ENCODE measurements around the gene CERKL.

CERKL gene

DNA sequence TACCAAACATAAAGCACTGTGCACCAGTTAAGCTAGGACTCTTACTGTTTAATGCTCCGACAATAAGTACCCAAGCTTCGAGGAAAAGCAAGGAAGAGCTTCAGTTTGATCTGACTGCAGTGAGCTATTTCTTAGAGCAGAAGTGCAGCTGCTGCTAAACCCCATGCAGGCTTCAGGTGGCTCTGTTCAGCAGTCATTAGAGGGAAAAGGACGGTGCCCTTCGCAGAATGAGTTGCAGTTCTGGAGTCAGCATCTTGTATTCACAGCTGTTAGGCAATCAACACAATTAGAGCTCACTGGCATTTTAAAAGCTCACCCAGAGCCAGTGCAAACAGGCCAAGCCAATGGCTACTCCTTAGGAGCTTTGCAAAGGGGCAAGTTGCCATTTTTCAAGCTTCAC is 1.5 kb upstream of the CERKL start:
- Mint-ChIP-seq H3K27me3 (peaks cover 35% of the 10 kb centered on the region), H3K27ac (no peak overlapping the region), H3K4me1 (peaks cover 7% of the 10 kb centered on the region), H3K36me3 (ENCODE audit: low read depth) (no peaks in the 10 kb centered on the region), H3K4me3 (no peak overlapping the region), H3K9me3 (no peaks in the 10 kb centered on the region)
- ATAC-seq: no peak
- DNase-seq: no peak

DNA sequence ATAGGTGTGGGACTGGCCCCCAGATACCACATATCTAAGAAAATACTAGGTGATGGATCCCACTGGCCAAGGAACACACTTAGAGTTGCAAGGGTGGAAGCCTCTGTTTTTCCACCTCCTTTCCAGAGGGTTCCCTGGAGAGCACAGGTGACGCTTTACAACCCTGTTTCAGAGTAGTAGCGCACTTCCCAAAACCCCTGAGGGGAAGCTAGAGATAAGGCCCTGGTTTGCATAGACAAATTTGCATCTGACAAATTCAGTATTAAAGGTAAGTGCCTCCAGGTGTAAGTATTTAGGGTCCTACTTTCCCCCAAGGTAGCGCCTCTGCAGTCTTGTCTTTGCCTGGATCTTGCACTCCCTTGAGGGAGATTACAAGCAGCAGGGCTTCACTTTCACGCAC is 474 bp upstream of the CERKL start:
- H3K27me3 Mint-ChIP-seq: peaks cover 39% of the 10 kb centered on the region

DNA sequence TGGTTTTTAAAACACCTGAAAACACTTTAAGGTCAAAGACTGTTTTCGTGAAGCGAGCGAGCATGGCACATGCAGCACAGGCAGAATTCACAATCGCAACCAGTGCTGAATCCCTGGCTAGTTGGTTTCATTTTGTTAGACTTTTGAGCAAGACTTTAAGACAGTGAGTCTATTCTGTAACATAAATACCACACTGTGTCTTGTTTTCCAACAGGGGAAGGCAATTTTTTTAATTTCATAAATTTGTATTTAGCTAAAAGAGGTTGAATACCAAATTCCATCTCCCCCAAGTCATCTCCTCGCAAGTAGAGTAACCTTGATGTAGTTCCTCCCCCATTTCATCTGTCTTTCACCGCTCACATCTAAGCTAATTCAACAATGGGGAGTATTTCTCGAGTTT is 1.4 kb downstream of the CERKL start:
- DNase-seq (no peak), ATAC-seq (no peak)
- peaks cover 49% of the 10 kb centered on the region for H3K27me3 Mint-ChIP-seq
- H3K4me1 Mint-ChIP-seq: peaks cover 7% of the 10 kb centered on the region
- no peak overlapping the region for H3K27ac Mint-ChIP-seq
- no peaks in the 10 kb centered on the region for H3K36me3 Mint-ChIP-seq (ENCODE audit: low read depth)
- no peaks in the 10 kb centered on the region for H3K9me3 Mint-ChIP-seq
- H3K4me3 Mint-ChIP-seq: no peak overlapping the region

More for the DNA sequence above, 474 bp upstream of the CERKL start:
- no peak for ATAC-seq
- H3K9me3 Mint-ChIP-seq: no peaks in the 10 kb centered on the region
- H3K27ac Mint-ChIP-seq: no peak overlapping the region
- H3K36me3 Mint-ChIP-seq (ENCODE audit: low read depth): no peaks in the 10 kb centered on the region
- peaks cover 7% of the 10 kb centered on the region for H3K4me1 Mint-ChIP-seq
- DNase-seq: no peak
- H3K4me3 Mint-ChIP-seq: peak overlapping the region; percentile 67

- Mint-ChIP-seq H3K4me1 (no peaks in the 10 kb centered on the region), H3K9me3 (no peaks in the 10 kb centered on the region), H3K27ac (no peak overlapping the region), H3K4me3 (no peak overlapping the region), H3K36me3 (ENCODE audit: low read depth) (no peaks in the 10 kb centered on the region), H3K27me3 (peaks cover 30% of the 10 kb centered on the region)
- DNase-seq (no peak), ATAC-seq (no peak)
Observed at GRCh38 chr2:181649436-181649979, 7.4 kb downstream of the CERKL start.

- no peak for ATAC-seq
- DNase-seq: no peak
- no peak overlapping the region for H3K4me3 Mint-ChIP-seq
- no peaks in the 10 kb centered on the region for H3K36me3 Mint-ChIP-seq (ENCODE audit: low read depth)
- H3K27me3 Mint-ChIP-seq: peaks cover 27% of the 10 kb centered on the region
- no peak overlapping the region for H3K27ac Mint-ChIP-seq
- H3K4me1 Mint-ChIP-seq: no peaks in the 10 kb centered on the region
- H3K9me3 Mint-ChIP-seq: no peaks in the 10 kb centered on the region
Observed at GRCh38 chr2:181648478-181649155, 8.3 kb downstream of the CERKL start.

GRCh38 chr2:181646415-181646987 is 10.4 kb downstream of the CERKL start:
- no peaks in the 10 kb centered on the region for H3K4me1 Mint-ChIP-seq
- H3K36me3 Mint-ChIP-seq (ENCODE audit: low read depth): no peaks in the 10 kb centered on the region

DNA sequence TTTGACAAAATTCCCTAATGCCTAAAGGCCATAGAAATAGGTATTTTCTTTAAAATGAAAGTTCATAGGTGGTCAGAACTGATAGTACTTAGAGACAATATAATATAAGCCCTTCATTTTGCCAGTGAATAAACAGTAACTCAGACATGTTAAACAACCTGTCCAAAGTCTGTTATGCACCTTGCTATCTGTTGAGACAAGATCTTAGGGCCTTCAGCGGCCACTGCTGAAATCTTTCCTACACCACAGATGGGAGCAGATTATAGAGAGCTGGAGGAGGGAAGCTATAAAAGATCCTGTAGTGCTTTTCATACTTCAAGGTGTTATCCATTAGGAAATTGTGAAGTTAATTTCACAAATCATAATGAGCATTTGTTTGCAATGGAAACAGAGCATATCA is 13.8 kb downstream of the CERKL start:
- no peak overlapping the region for H3K4me3 Mint-ChIP-seq
- H3K36me3 Mint-ChIP-seq (ENCODE audit: low read depth): no peaks in the 10 kb centered on the region
- H3K9me3 Mint-ChIP-seq: no peaks in the 10 kb centered on the region
- no peak overlapping the region for H3K27ac Mint-ChIP-seq
- DNase-seq: no peak
- no peak for ATAC-seq
- H3K27me3 Mint-ChIP-seq: peaks cover 12% of the 10 kb centered on the region
- H3K4me1 Mint-ChIP-seq: no peaks in the 10 kb centered on the region

More at GRCh38 chr2:181646415-181646987, 10.4 kb downstream of the CERKL start:
- H3K27me3 Mint-ChIP-seq: peaks cover 20% of the 10 kb centered on the region
- ATAC-seq (no peak), DNase-seq (no peak)
- H3K9me3 Mint-ChIP-seq: no peaks in the 10 kb centered on the region
- H3K4me3 Mint-ChIP-seq: no peak overlapping the region
- H3K27ac Mint-ChIP-seq: no peak overlapping the region

GRCh38 chr2:181642086-181642485 is 14.8 kb downstream of the CERKL start:
- Mint-ChIP-seq H3K9me3 (no peaks in the 10 kb centered on the region), H3K27ac (no peak overlapping the region), H3K27me3 (peaks cover 6% of the 10 kb centered on the region), H3K4me3 (no peak overlapping the region), H3K4me1 (no peaks in the 10 kb centered on the region), H3K36me3 (ENCODE audit: low read depth) (no peaks in the 10 kb centered on the region)
- no peak for ATAC-seq
- no peak for DNase-seq

- no peak overlapping the region for H3K4me3 Mint-ChIP-seq
- ATAC-seq (no peak), DNase-seq (no peak)
- H3K27ac Mint-ChIP-seq: no peak overlapping the region
- no peaks in the 10 kb centered on the region for H3K36me3 Mint-ChIP-seq (ENCODE audit: low read depth)
- no peaks in the 10 kb centered on the region for H3K9me3 Mint-ChIP-seq
- peaks cover 2% of the 10 kb centered on the region for H3K27me3 Mint-ChIP-seq
- H3K4me1 Mint-ChIP-seq: no peaks in the 10 kb centered on the region
Observed at GRCh38 chr2:181639686-181640085, 17.2 kb downstream of the CERKL start.

GRCh38 chr2:181632733-181633401 is 24.0 kb downstream of the CERKL start:
- DNase-seq: no peak
- Mint-ChIP-seq H3K9me3 (no peaks in the 10 kb centered on the region), H3K4me1 (no peaks in the 10 kb centered on the region), H3K36me3 (ENCODE audit: low read depth) (no peaks in the 10 kb centered on the region), H3K4me3 (no peak overlapping the region), H3K27ac (no peak overlapping the region), H3K27me3 (peaks cover 5% of the 10 kb centered on the region)
- ATAC-seq: no peak

DNA sequence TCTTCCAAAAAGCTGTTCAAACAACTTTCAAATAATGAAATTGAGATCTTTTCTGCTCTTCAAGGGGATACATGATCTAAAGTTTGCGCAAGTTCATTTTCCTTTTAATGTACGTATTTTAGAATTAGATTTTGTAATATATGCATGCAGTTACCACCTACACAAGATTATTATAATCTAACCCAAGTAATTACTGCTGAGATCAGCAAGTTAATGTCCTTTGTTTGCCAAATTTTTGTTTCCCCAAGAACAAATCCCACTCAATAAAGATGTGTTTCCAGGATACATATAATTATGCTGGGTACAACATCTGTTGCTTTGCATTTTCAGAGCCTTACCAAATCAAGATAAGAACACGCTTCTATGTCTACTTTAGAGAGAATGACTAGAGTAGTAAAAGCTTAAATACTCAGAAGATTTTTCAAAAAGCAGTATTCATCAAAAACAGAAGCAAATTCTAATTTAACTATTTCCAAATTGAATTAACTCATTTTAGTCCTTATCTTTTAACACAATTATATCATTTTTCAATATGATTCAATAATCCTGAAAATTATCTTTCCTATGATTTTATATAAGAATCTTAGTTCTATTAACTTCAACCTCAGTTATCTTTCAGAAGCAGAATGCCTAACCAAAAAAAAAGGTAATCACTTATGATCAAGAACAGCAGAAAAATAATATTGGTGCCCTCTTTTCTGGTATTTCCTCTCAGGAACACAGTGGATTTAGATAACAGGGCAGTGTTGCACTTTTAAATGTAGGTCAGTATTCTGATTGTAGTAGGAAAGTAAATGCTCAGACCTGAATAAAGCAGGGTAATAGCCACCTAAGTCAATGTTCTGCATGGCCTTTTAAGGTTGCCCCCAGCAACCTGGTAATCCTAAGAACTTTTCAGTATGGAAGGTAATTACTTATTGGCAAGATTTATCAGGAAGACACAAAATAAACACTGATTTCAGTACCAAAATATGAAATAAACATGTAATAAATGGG is 28.0 kb downstream of the CERKL start:
- ATAC-seq: no peak
- no peak for DNase-seq
- Mint-ChIP-seq H3K9me3 (no peaks in the 10 kb centered on the region), H3K27me3 (peaks cover 11% of the 10 kb centered on the region), H3K27ac (no peak overlapping the region), H3K4me3 (no peak overlapping the region), H3K4me1 (no peaks in the 10 kb centered on the region), H3K36me3 (ENCODE audit: low read depth) (no peaks in the 10 kb centered on the region)

DNA sequence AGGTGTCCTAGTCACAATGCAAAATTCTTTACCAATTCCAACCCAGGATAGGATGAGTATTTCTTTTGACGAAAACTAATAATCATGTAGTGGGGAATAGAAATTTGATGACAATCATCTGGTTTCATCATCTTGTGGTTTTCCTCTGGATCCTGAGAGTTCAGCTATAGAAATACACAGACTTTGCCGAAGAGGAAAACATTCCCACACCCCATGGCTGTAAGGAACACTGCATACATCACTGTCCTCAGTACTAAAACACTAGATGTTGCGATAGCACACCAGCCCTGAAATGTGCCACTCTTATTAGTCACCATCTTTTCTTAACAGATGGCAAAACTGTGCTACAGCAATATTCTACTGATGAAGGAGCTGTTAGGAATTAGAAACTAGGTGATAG is 29.4 kb downstream of the CERKL start:
- Mint-ChIP-seq H3K36me3 (ENCODE audit: low read depth) (no peaks in the 10 kb centered on the region), H3K4me1 (no peaks in the 10 kb centered on the region), H3K27ac (no peak overlapping the region), H3K27me3 (peaks cover 9% of the 10 kb centered on the region), H3K4me3 (no peak overlapping the region), H3K9me3 (no peaks in the 10 kb centered on the region)
- no peak for DNase-seq
- no peak for ATAC-seq

DNA sequence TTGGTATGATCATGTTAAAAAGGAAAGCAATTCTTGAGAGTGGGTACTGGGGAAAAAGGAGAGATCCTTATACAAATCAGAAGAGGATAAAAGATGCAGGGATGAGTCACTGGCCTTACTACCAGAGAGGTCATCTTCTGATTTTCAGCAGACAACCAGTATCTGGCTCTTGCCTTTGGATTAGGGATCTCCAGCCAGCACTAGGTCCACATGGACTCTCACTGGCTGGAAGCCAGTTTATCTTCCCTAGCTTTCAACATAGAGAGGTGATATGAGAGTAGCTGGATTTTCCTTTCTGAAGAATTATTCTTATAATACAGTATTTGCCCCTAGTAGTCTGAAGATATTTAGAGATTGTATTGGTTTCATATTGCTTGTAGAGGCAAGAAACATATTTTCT is 30.2 kb downstream of the CERKL start:
- no peaks in the 10 kb centered on the region for H3K36me3 Mint-ChIP-seq (ENCODE audit: low read depth)
- DNase-seq (no peak), ATAC-seq (no peak)
- H3K9me3 Mint-ChIP-seq: no peaks in the 10 kb centered on the region
- no peak overlapping the region for H3K4me3 Mint-ChIP-seq
- peaks cover 7% of the 10 kb centered on the region for H3K27me3 Mint-ChIP-seq
- H3K4me1 Mint-ChIP-seq: no peaks in the 10 kb centered on the region
- H3K27ac Mint-ChIP-seq: no peak overlapping the region

DNA sequence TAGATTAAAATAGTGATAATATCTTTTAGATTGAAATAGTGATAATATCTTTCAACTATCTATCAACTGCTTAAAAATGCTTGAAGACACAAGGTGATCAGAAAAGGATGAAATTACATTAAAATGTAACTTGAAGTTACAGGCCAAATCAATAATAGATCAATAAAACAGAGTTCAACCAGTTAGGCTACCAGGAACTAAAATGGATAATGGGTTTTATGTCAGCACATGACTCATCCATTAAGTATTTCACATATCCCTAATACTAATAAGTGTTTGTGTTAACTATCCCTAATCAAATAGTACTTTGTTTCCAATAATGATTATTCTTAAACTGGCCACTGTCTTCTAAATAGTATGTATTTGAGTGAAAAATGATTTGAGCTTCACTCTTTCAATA is 33.7 kb downstream of the CERKL start:
- H3K4me1 Mint-ChIP-seq: no peaks in the 10 kb centered on the region
- H3K27ac Mint-ChIP-seq: no peak overlapping the region
- DNase-seq: no peak
- no peak for ATAC-seq
- no peak overlapping the region for H3K4me3 Mint-ChIP-seq
- H3K36me3 Mint-ChIP-seq (ENCODE audit: low read depth): no peaks in the 10 kb centered on the region
- H3K27me3 Mint-ChIP-seq: peaks cover 7% of the 10 kb centered on the region
- no peaks in the 10 kb centered on the region for H3K9me3 Mint-ChIP-seq
